SJCRH30 (cell line): ENCODE data around the gene RGS17. TPM values are rescaled to one million over a fixed set of nuclear protein-coding genes. Genes with fewer than 3 reads are reported as not detected.
A peak's percentile ranks its signal among the peaks of the same experiment; 100 is the strongest.

Experiments used
- DNase-seq, 2 experiments: peaks; one replicate each; pipeline ENCODE4 v3.0.0-alpha.2; 2015 to 2020
- H3K27ac ChIP-seq: fragments of 250-450 bp; sonication (Bioruptor Pico); 2 replicates; pipeline ENCODE4 v1.5.1; 2020; ENCODE audit warnings: mild to moderate bottlenecking, moderate library complexity
- H3K27me3 ChIP-seq: fragments of 250-450 bp; sonication (Bioruptor Pico); 2 replicates; pipeline ENCODE4 v1.5.1; 2020; ENCODE audit warnings: mild to moderate bottlenecking, moderate library complexity
- H3K36me3 ChIP-seq: fragments of 250-450 bp; sonication (Bioruptor Pico); 2 replicates; pipeline ENCODE4 v1.5.1; 2020; ENCODE audit warnings: mild to moderate bottlenecking, moderate library complexity
- H3K4me1 ChIP-seq: fragments of 250-450 bp; sonication (Bioruptor Pico); 2 replicates; pipeline ENCODE4 v1.5.1; 2020; ENCODE audit warnings: mild to moderate bottlenecking, moderate library complexity
- H3K4me3 ChIP-seq: fragments of 250-450 bp; sonication (Bioruptor Pico); 2 replicates; pipeline ENCODE4 v1.5.1; 2020; ENCODE audit warnings: mild to moderate bottlenecking, moderate library complexity
- H3K9me3 ChIP-seq: fragments of 250-450 bp; sonication (Bioruptor Pico); replicated peaks from 2 replicates; pipeline ENCODE4 v1.5.1; 2020; ENCODE audit warnings: mild to moderate bottlenecking, moderate library complexity
- total RNA-seq: library from RNA; depleted of rRNA; stranded (reverse); fragments of >200 nt; shearing (Covaris generic); gene quantifications from 2 replicates; pipeline ENCODE4 v1.2.3, GENCODE V29; 2014

Gene RGS17
- total RNA-seq, 1 experiment from 2014 or later = 15.5 TPM

DNA sequence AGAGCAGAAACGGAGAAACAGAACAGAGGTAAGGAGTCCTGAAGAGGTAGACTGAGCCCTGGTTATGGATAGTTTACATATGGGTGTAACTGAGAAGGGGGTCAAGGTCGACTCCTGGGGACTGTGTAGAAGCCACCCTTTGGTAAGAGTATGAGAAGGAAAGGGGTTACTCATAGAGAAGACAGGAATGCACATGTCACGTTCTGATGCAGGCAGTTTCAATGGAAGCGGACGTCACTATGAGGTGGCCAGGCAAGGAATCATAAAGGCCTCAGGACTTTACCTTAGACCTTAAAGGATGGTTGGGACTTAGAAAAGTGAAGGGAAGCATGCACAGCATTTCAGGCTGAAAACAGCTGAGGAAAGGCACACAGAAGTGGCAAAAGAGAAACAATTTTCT lies 25.1 kb downstream of the RGS17 start:
- no peaks in the 10 kb centered on the region for H3K9me3 ChIP-seq
- no peak overlapping the region for H3K4me3 ChIP-seq
- no peaks in the 10 kb centered on the region for H3K4me1 ChIP-seq
- peaks cover 4% of the 10 kb centered on the region; the same call in 1 of the 2 replicates for H3K36me3 ChIP-seq
- DNase-seq = no peak
- H3K27me3 ChIP-seq = no peaks in the 10 kb centered on the region
- H3K27ac ChIP-seq = no peak overlapping the region

- Histone ChIP-seq H3K4me1 (no peaks in the 10 kb centered on the region), H3K4me3 (no peak overlapping the region), H3K36me3 (0 out of 2 replicates have a peak, but pooled peaks cover 4% of the 10 kb centered on the region), H3K9me3 (no peaks in the 10 kb centered on the region), H3K27me3 (no peaks in the 10 kb centered on the region), H3K27ac (no peak overlapping the region)
- DNase-seq = no peak
These were observed 26.9 kb downstream of the RGS17 start for GRCh38 chr6:153104220-153104619.

DNA sequence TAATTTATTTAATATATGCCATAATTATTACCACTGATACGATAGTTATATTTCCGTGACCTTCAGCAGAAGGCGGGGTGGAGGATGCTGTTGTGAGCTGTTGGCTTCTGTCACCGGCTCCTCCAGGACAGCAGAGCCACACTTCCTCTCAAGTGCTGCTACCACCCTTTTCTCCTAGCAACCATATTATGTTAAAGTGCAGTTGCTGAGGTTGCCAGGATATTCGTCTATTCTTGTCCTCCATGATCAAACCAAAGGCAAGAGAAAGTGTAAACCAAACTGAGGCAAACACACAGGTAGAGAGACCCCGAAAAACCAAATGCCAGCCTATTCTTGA lies 27.8 kb downstream of the RGS17 start:
- H3K9me3 ChIP-seq = no peaks in the 10 kb centered on the region
- DNase-seq = no peak
- no peaks in the 10 kb centered on the region for H3K27me3 ChIP-seq
- no peaks in the 10 kb centered on the region for H3K4me1 ChIP-seq
- no peak overlapping the region for H3K4me3 ChIP-seq
- 0 out of 2 replicates have a peak, but pooled peaks cover 4% of the 10 kb centered on the region for H3K36me3 ChIP-seq
- H3K27ac ChIP-seq = no peak overlapping the region

- H3K27ac ChIP-seq = no peak overlapping the region
- H3K4me1 ChIP-seq = no peaks in the 10 kb centered on the region
- H3K9me3 ChIP-seq = no peaks in the 10 kb centered on the region
- H3K27me3 ChIP-seq = no peaks in the 10 kb centered on the region
- H3K4me3 ChIP-seq = no peak overlapping the region
- 0 out of 2 replicates have a peak, but pooled peaks cover 4% of the 10 kb centered on the region for H3K36me3 ChIP-seq
- DNase-seq = no peak
These were observed 28.3 kb downstream of the RGS17 start for GRCh38 chr6:153102605-153103318.

DNA sequence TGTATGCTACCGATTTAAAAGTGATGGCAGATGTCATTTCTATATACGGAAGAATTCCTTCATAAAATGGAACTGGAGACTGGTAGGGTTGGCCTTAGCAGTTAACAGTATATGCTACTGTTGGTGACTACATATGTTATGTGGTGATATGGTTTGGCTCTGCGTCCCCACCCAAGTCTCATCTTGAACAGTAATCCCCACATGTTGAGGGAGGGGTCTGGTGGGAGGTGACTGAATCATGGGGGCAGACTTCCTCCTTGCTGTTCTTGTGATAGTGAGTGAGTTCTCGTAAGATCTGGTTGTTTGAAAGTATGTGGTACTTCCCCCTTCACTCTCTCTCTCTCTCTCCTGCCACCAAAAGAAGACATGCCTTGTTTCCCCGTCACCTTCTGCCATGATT lies 29.6 kb downstream of the RGS17 start:
- no peaks in the 10 kb centered on the region for H3K27me3 ChIP-seq
- H3K36me3 ChIP-seq = 0 out of 2 replicates have a peak, but pooled peaks cover 4% of the 10 kb centered on the region
- no peaks in the 10 kb centered on the region for H3K4me1 ChIP-seq
- no peaks in the 10 kb centered on the region for H3K9me3 ChIP-seq
- DNase-seq = no peak
- no peak overlapping the region for H3K27ac ChIP-seq
- H3K4me3 ChIP-seq = no peak overlapping the region

DNA sequence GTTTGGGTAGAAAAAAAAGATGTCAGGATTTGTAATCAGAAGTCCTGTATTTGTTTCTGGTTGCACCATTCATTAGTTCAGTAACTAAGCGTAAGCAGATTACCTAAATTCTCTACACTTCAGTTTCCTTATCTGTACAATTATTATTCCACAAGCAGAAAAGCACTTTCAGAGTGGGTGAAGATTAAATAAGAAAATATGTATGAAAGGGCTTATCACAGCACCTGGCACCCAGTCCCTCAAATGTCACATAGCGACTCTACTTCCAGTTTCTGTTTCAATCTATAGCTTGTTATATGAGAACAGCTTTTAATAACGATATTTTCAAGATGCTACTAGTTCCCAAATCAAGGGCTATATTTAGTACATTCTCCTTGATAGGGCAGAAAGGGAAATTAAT lies 31.4 kb downstream of the RGS17 start:
- DNase-seq = no peak
- H3K9me3 ChIP-seq = no peaks in the 10 kb centered on the region
- 0 out of 2 replicates have a peak, but pooled peaks cover 5% of the 10 kb centered on the region for H3K36me3 ChIP-seq
- H3K4me1 ChIP-seq = no peaks in the 10 kb centered on the region
- H3K4me3 ChIP-seq = no peak overlapping the region
- H3K27me3 ChIP-seq = no peaks in the 10 kb centered on the region
- no peak overlapping the region for H3K27ac ChIP-seq

- Histone ChIP-seq H3K4me1 (peaks cover 18% of the 10 kb centered on the region), H3K4me3 (no peak overlapping the region), H3K36me3 (0 out of 2 replicates have a peak, but pooled peaks cover 2% of the 10 kb centered on the region), H3K27ac (no peak overlapping the region), H3K9me3 (no peaks in the 10 kb centered on the region), H3K27me3 (no peaks in the 10 kb centered on the region)
- no peak for DNase-seq
These were observed 34.3 kb downstream of the RGS17 start for GRCh38 chr6:153096792-153097191.

- Histone ChIP-seq H3K27me3 (no peaks in the 10 kb centered on the region), H3K4me3 (no peak overlapping the region), H3K4me1 (peaks cover 26% of the 10 kb centered on the region), H3K36me3 (0 out of 2 replicates have a peak, but pooled peaks cover 2% of the 10 kb centered on the region), H3K27ac (no peak overlapping the region), H3K9me3 (no peaks in the 10 kb centered on the region)
- DNase-seq = no peak
These were observed 35.1 kb downstream of the RGS17 start for GRCh38 chr6:153096031-153096430.

DNA sequence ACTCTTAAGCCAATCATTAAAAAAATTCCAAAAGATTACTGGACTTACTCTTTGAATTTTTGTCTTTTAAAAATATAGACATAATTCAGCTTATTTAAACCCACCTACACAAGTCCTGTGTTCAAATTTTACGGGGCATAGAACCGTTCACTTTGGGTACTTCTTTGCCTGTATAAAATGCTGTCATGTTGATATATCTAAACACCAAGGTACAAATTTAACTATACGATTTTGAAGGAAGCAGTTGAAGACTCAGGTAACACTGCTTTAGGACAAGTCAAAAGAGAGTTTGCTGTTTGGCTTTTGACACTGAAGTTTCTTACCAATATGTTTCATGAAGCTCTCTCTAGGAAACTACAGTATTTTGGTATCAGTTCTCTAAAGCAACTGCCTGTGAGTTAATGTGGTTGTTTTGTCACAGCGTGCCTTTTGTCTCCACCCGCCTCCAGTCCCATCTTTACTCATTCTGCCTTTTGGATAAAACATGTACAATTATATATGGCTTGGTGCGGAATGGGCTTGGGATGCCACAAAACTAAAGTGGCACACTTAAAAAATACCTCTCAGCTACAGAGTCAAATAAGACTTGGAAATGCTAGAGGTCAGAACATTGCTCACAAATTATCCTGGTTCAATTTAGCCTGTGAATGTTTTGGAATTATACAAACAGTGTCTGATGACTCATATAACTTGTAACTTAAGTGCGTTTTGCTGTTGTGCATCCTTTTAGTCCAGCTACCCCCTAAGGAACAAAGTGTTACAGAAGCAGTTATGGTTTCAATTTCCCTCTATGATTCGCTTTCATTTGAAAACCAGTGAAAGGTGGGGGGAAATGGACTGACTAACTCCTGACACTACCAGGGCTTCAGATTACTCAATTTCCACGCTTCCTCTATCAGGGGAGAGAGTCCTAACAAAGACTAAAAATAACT lies 38.7 kb downstream of the RGS17 start:
- Histone ChIP-seq H3K4me1 (peaks cover 41% of the 10 kb centered on the region), H3K4me3 (peak overlapping the region; percentile 15), H3K9me3 (no peaks in the 10 kb centered on the region), H3K36me3 (0 out of 2 replicates have a peak, but pooled peaks cover 2% of the 10 kb centered on the region), H3K27ac (peak overlapping the region; percentile 91), H3K27me3 (no peaks in the 10 kb centered on the region)
- peak; percentile 42 to 86 for DNase-seq

- DNase-seq = peak; percentile 84 to 93
- Histone ChIP-seq H3K36me3 (no peaks in the 10 kb centered on the region), H3K4me3 (0 out of 2 replicates have a peak overlapping the region, but pooled peaks have one; percentile 4), H3K9me3 (no peaks in the 10 kb centered on the region), H3K4me1 (peaks cover 41% of the 10 kb centered on the region), H3K27ac (peak overlapping the region; percentile 91), H3K27me3 (no peaks in the 10 kb centered on the region)
These were observed 40.7 kb downstream of the RGS17 start for GRCh38 chr6:153090241-153090930.

DNA sequence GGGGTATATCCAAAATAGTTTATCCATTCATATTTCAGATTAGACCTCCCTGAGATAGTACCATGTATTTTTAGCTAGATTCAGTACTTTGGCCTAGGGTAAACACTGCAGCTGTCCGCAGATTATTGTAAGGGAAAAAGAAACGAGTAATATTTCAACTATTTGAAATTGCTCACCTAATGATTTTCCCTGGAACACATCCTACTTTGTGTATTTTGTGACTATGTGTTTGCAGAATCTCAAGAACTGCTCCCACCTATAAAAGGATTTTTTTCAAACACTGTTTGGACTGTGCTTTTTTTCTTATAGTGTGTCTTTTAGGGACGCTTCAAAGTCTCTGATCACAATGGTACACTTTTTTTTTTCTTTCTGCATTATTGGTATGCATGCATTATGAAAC lies 42.3 kb downstream of the RGS17 start:
- Histone ChIP-seq H3K27me3 (no peaks in the 10 kb centered on the region), H3K9me3 (no peaks in the 10 kb centered on the region), H3K27ac (no peak overlapping the region), H3K36me3 (no peaks in the 10 kb centered on the region), H3K4me3 (no peak overlapping the region), H3K4me1 (peaks cover 53% of the 10 kb centered on the region)
- DNase-seq = no peak

DNA sequence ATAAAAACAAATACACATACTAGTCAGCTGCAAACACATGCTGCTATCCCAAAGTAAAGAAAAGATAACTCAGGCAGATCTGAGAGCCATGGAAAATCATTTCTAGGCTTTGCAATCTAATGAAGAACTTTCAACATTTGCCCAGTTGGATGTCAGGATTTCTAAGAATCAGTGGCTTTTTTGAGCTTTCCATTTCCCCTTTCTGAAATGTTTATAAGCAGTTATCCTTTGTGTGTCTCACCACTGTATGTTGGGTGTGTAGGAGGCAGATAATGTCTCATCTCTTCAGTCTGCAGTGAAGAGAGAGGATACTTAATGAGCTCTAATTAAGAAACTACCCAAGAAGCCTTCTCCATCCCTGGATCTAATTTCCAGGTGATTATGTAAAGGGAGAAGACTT lies 43.6 kb downstream of the RGS17 start:
- no peaks in the 10 kb centered on the region; the same call in 1 of the 2 replicates for H3K9me3 ChIP-seq
- H3K4me1 ChIP-seq = peaks cover 42% of the 10 kb centered on the region
- no peak overlapping the region for H3K27ac ChIP-seq
- H3K36me3 ChIP-seq = peaks cover 3% of the 10 kb centered on the region; the same call in 1 of the 2 replicates
- no peak for DNase-seq
- H3K4me3 ChIP-seq = no peak overlapping the region
- H3K27me3 ChIP-seq = no peaks in the 10 kb centered on the region

DNA sequence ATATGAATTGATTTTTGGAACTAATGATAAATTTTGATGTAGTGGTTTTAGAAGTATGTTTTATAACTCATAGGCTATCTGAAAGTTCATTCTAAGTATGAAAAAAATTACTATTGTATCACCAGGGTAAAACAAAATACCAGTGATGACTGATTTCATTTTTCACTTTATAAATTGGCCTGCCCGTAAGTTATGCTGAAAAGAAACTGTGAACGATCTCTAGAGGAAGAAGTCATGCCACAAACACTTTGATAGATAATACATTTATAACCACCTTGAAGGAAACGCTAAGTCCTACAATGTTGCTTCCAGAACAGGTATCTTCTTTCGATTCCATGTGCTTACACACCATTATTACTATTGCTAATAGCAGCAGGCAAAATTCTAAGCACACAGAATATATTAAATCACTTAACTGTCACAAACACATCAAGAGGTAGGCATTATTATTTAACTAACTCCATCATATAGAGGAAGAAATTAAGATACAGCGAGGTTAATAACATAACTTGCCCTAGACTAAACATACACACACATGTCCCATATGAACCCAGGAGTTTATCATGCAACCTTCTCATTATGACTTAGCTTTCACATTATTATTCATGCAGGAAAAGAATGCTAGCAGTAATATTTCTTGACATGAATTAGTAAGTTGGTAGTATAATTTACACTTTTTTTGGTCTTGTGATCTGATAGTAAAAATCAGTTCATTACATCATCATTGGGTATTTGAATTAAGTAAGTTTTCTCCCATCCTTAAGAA lies 44.7 kb downstream of the RGS17 start:
- Histone ChIP-seq H3K9me3 (no peaks in the 10 kb centered on the region; the same call in 1 of the 2 replicates), H3K36me3 (peaks cover 6% of the 10 kb centered on the region; the same call in 1 of the 2 replicates), H3K27me3 (no peaks in the 10 kb centered on the region), H3K4me1 (peaks cover 31% of the 10 kb centered on the region), H3K4me3 (no peak overlapping the region), H3K27ac (no peak overlapping the region)
- DNase-seq = no peak

GRCh38 chr6:153085239-153085638 lies 45.8 kb downstream of the RGS17 start:
- no peak for DNase-seq
- H3K9me3 ChIP-seq = no peaks in the 10 kb centered on the region; the same call in 1 of the 2 replicates
- H3K4me1 ChIP-seq = peaks cover 22% of the 10 kb centered on the region
- H3K4me3 ChIP-seq = no peak overlapping the region
- H3K36me3 ChIP-seq = peaks cover 6% of the 10 kb centered on the region; the same call in 1 of the 2 replicates
- H3K27me3 ChIP-seq = no peaks in the 10 kb centered on the region
- no peak overlapping the region for H3K27ac ChIP-seq
